NCI-H510A (cell line): ENCODE measurements around the gene ZNF784.

Experiments used
- DNase-seq: peaks from one replicate; lab custom pipeline; 2025; lab: John Stamatoyannopoulos, UW

ZNF784 gene

DNA sequence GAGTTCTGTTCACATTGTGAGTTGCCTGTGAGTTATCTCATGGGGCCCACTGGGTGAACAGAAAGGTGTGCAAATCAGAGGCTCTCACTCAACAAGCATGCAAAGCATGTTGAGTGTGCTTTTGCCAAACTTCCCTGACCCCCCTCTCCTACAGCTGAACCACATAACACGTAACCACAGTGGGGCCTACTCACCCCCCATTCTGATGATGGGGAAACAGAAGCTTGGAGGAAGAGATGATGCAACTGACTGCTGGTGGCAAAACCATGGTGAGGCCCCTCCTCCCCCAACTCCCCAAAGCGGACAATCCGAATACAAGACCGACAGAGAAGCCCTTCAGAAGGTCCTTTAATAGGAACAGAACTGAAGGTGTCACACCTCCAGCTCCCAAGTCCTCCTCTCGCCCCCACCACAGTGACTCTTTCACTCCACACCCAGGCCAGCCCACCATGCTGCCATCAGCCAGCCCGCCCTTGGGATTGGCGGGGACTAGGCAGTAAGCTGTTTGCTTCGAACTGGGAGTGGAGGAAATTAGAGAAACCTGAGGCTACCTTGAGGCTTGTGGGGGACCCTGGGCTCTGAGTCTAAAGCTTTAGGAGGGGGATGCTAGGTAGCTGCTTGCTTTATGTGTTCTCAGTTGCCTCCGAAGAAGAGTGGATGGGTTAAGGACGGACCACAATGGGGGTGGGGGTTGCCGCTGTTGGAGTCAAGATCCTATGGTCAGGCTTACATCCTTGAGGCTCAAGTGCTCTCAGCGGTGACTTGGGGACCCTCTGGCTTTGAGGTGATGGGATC, 3.8 kb downstream of the ZNF784 start:
- no peak for DNase-seq

GRCh38 chr19:55619286-55619685, 5.1 kb downstream of the ZNF784 start:
- DNase-seq = no peak

DNA sequence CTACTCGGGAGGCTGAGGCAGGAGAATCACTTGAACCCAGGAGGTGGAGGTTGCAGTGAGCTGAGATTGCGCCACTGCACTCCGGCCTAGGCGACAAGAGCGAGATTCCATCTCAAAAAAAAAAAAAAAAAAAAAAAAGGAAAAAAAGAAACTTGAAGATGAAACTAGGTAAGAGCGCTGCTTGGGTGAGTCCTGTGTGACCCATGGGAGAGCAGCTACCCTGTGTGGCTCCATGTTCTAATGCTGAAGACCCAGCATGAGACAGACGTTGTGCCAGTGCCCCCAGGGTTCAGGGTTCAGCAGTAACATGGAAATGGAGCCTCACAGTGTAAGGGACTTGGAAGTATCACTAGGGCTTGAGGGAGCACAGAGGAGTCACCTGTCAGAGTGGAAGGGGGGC, 5.9 kb downstream of the ZNF784 start:
- DNase-seq = no peak

- no peak for DNase-seq
Observed at GRCh38 chr19:55617426-55617825, 6.9 kb downstream of the ZNF784 start.

GRCh38 chr19:55616395-55616875, 7.9 kb downstream of the ZNF784 start:
- DNase-seq = no peak

DNA sequence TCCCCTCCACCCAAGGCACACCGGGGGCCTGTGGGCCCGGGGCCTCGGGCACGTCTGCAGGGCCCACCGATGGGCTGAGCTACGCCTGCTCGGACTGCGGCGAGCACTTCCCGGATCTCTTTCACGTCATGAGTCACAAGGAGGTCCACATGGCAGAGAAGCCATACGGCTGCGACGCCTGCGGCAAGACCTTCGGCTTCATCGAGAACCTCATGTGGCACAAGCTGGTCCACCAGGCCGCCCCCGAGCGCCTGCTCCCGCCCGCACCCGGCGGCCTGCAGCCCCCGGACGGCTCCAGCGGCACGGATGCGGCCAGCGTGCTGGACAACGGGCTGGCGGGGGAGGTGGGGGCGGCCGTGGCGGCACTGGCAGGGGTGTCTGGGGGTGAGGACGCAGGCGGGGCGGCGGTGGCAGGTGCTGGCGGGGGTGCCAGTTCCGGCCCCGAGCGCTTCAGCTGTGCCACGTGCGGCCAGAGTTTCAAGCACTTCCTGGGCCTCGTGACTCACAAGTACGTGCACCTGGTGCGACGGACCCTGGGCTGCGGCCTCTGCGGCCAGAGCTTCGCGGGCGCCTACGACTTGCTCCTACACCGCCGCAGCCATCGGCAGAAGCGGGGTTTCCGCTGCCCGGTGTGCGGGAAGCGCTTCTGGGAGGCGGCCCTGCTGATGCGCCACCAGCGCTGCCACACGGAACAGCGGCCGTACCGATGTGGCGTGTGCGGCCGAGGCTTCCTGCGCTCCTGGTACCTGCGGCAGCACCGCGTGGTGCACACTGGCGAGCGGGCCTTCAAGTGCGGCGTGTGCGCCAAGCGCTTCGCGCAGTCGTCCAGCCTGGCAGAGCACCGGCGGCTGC, 8.6 kb downstream of the ZNF784 start:
- no peak for DNase-seq

DNA sequence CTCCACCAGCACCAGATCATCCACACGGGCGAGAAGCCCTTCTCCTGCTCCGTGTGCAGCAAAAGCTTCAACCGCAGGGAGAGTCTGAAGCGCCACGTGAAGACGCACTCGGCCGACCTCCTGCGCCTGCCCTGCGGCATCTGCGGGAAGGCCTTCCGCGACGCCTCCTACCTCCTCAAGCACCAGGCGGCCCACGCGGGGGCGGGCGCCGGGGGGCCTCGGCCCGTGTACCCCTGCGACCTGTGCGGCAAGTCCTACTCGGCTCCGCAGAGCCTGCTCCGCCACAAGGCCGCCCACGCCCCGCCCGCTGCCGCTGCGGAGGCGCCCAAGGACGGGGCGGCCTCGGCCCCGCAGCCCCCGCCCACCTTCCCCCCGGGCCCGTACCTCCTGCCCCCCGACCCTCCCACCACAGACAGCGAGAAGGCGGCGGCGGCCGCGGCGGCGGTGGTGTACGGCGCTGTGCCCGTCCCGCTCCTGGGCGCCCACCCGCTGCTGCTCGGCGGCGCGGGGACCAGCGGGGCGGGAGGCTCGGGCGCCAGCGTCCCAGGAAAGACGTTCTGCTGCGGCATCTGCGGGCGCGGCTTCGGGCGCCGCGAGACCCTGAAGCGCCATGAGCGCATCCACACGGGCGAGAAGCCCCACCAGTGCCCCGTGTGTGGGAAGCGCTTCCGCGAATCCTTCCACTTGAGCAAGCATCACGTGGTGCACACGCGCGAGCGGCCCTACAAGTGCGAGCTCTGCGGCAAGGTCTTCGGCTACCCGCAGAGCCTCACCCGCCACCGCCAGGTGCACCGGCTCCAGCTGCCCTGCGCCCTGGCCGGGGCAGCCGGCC, 9.4 kb downstream of the ZNF784 start:
- DNase-seq = no peak

- no peak for DNase-seq
Observed at GRCh38 chr19:55613930-55614710, 10.2 kb downstream of the ZNF784 start.

DNA sequence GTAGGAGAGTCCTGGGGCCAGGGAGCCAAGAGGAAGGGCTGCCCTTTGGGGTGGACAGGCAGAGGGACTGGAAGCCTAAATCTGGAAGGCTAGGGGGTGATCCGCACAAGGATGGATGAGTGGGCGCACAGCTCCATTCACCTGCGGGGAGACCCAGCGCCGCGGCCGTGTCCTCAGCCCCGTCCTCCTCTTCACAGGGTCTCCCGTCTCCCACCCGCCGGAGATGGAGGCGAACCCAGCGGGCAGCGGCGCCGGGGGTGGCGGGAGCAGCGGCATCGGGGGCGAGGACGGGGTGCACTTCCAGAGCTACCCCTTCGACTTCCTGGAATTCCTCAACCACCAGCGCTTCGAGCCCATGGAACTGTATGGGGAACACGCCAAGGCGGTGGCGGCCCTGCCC, 11.0 kb downstream of the ZNF784 start:
- no peak for DNase-seq

GRCh38 chr19:55611983-55612645, 12.3 kb downstream of the ZNF784 start:
- DNase-seq = no peak

GRCh38 chr19:55611300-55611982, 12.9 kb downstream of the ZNF784 start:
- no peak for DNase-seq

DNA sequence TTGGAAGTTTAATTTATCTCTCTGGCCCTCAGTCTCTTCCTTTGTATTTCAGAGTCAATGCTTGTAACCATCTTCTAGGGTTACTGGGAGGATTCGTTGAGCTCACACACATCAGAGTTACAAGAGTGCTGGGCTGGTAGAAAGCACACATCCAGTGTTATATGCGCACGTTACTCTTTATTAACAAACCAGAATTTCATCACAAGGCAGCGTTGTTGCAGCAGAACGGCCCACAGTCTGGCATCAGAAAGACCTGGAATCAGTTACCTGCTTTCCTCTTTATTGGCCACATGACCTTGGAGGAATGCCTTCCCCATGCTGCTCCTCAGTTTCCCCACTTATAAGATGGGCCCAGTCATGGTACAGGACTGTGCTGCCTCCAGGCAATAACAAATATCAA, 15.0 kb downstream of the ZNF784 start:
- no peak for DNase-seq

GRCh38 chr19:55606817-55607216, 17.5 kb downstream of the ZNF784 start:
- DNase-seq = no peak

DNA sequence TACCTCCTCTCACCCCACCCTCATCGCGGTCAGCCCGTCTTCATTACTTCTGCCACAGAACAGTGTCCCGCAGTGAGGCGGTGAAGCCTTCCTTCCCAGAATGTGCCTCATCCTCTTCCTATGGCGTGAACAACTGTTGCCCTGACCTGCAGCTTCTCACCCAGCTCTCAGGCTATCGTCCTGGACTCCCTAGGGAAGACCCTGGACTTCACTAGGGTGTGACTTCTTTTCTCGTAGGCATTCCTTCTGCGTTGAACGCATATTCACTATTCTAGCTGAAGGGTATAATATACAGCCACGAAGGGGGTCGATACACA, 17.9 kb downstream of the ZNF784 start:
- DNase-seq = no peak

- peak; percentile 59 for DNase-seq
Observed at GRCh38 chr19:55605637-55606470, 18.5 kb downstream of the ZNF784 start, which contains the start of gene ZNF865. TSS of gene ZNF865 (plus strand) at chr19:55605647. CDS start at chr19:55613619, 7,972 bp downstream.

DNA sequence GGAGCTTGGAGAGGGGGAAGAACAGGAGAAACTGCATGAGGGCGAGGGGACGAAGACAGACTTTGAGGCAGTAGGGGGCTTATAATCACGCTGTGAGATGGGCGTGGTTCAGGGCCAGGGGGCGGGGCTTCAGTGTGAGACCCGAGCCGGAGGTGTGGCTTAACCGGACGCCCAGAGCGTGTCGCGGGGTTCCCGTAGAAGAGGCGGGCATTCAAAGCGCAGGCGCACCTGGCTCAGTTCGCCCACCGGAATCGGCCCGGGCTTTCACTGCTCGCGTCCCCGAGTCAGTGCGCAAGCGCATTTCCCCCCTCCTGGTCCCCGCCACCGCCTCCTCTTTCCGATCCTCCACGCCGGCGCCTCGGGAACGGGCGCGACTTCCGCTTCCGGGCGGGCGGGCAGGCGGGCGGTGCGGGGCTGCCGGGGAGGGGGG, 19.1 kb downstream of the ZNF784 start:
- peak; percentile 95 for DNase-seq

DNA sequence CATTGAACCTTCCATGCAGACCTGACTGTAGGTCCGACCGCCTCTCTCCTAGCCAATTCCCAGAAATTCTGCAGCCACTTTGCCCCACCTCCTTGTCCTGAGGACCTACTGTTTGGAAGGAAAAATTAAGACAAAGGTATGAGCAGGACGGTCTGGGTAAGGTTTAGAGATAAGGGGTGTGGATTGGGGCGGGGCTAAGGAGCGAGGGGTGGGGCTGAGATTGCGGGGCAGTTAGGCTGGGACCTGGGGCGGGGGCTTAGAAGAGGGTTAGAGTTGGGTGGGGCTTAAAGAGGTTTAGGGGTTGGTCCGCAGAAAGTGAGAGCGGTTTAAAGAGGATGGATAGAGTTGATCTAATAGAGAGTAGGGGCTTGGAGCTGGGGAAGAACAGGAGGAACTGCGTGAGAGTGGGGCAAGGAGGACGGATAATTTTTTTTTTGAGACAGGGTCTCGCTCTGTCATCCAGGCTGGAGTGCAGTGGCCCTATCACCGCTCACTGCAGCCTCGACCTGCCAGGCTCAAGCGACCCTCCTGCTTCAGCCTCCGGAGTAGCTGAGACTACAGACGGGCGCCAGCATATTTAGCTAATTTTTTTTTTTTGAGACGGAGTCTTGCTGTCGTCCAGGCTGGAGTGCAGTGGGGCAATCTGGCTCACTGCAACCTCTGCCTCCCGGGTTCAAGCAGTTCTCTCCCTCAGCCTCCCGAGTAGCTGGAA, 20.6 kb downstream of the ZNF784 start:
- DNase-seq = no peak

- no peak for DNase-seq
Observed at GRCh38 chr19:55603115-55603514, 21.3 kb downstream of the ZNF784 start.
